GM12872 (cell line): ENCODE results near the gene ITIH6.

Source experiments
- CTCF ChIP-seq: IDR thresholded peaks from 3 replicates; pipeline ENCODE4 v1.5.1; 2011; ENCODE audit warnings: low read depth, mild to moderate bottlenecking, low read length, moderate library complexity; ENCODE audit not compliant: insufficient read depth

Gene ITIH6

GRCh38 chrX:54758114-54759055 lies 39.7 kb downstream of the ITIH6 start:
- no peak for TF ChIP-seq CTCF

- TF ChIP-seq CTCF, result no peak
Observed at GRCh38 chrX:54754854-54755253, 43.2 kb downstream of the ITIH6 start.

DNA sequence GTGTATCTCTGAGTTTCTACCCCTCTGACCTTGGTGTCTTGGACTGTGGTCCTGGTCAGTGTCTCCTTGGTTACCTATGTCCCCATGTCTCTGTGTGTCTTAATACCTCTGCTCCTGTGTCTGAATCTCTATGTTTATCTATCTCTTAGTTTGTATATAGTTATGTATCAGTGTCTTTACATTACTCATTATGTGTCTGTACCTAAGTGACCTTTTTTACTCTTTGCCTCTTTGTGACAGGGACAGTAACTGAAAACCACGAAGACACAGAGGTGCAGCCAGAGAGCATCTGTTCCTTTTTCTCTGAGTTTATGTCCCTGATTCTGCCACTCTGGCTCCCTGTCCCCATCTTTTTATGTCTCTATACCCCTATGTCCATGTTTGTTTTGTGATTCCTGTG lies 49.4 kb downstream of the ITIH6 start:
- TF ChIP-seq CTCF, result no peak

DNA sequence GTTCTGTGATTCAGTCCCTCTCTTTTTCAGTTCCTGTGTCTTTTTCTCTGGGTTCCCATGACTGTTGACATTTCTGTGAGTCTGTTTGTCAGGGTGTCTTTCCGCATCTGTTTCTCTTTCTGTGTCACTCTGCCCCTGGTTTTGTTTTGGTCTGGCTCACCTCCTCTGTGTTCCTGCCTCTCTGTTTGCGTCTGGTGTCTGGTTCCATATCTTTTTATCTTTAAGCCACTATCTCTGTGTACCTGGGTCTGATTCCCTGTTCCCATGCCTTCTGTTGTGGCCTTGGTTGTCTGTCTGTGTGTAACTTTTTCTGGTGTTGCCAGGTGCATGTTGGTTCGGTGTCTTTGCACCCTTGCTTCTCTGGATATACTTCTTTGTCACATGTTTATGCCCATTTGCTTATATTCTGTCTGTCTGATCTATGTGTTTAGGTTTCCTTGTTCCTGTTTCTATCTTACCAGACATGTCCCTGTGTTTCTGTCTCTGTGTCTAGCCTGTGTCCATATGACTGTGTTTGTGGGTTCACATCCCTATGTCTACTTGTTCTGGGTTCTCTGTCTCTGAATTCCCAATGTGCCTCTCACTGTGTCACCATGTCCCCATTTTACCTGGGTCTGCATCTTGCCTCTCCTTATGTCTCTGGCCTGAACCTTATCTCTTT lies 50.2 kb downstream of the ITIH6 start:
- TF ChIP-seq CTCF, result no peak

- TF ChIP-seq CTCF, result no peak
Observed at GRCh38 chrX:54746928-54747327, 51.1 kb downstream of the ITIH6 start.

- no peak for TF ChIP-seq CTCF
Observed at GRCh38 chrX:54745676-54746075, 52.4 kb downstream of the ITIH6 start.

GRCh38 chrX:54721424-54721823 lies 76.6 kb downstream of the ITIH6 start:
- TF ChIP-seq CTCF, result no peak
